HG03442 (cell line): ENCODE measurements around the gene THBS1.

Experiments used
- ATAC-seq: cut with Tn5 transposase; IDR thresholded peaks from one replicate; pipeline ENCODE4 v1.9.1; 2021; ENCODE audit warnings: mild to moderate bottlenecking, moderate library complexity; ENCODE audit not compliant: unreplicated experiment

Gene THBS1

DNA sequence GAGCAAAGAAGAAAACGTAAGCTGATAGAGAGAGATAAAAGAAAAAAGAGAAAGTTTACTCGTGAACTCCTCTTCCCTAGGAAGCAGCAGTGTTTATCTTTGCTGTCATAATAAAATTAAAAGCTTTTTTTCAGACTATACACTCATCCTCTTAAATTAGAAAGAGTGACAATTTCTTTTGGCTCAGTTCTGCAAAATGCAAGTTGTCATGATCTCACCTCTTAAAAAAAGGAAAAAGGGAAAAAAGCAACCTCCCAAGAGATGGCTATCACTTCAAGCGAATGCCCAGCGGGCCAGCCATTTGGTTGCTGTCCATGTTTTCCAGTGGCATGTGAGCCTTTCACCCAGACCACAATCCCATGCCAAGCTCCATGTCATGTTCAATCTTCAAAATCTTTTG, 7.0 kb upstream of the THBS1 start:
- no peak for ATAC-seq

DNA sequence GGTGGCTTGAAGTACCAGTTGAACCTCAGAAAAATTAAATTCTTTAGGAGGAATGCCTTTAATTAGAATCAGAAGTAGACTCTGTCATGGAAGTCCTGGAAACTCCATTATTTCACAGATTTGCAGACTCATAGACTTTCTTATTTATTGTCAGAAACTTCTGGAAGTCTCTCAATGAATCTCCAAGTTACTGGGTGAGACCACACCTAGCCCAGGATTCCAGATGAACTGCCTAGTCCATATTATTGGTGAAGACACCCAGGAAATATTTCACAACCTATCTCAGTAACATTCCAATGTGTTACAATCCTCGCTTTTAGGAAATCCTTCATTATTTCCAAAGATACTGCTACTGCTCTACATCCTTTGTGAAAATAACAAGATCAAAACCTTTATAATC, 6.5 kb upstream of the THBS1 start:
- no peak for ATAC-seq

DNA sequence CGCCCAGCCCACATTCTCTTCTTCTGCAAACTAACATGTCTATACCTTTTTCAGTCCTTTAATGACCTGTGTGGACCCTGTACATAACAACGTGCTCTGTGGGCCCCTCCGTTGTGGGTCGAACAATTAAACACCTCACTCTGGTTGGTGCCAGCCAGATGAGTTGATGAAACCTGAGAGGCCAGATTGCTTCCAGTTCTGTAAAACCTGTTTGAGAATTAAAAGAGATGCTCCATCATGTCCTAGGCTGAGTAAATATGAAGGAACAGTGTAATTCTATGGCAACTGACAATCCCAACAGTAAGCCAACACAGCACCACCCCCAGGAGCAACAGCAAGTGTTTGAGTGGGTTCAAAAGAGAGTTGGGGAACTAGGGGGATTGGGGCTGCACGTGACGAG, 5.7 kb upstream of the THBS1 start:
- ATAC-seq = no peak

DNA sequence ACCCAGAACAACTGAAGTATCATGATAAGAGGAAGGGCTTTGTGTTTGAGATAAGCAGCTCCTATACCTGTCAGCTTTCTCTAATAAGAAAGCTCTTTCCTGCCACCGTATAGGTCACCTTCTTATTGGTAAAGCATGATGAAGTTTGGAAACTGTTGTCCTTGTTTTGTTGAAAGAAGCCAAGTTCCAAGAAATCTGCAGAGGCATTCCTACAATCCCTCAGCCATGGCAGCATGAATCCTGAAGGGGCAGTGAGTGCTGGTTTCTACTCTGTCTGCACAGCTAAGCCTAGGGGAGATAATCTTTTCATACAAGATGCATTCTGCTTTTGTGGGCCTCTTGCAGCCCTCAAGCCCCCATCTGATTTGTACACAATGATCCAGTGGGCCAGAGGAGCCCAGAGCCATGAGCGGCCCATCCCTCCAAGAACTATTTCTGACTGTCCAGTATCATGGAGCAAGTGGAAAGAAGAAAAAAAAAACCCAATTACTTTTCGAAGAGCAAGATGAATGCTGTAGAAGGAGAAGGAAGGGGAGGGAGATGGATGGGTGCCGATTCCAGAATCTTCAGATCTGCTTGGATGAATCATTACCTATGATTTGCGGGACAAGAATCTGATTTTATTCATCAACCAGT, 1.9 kb upstream of the THBS1 start:
- no peak for ATAC-seq

DNA sequence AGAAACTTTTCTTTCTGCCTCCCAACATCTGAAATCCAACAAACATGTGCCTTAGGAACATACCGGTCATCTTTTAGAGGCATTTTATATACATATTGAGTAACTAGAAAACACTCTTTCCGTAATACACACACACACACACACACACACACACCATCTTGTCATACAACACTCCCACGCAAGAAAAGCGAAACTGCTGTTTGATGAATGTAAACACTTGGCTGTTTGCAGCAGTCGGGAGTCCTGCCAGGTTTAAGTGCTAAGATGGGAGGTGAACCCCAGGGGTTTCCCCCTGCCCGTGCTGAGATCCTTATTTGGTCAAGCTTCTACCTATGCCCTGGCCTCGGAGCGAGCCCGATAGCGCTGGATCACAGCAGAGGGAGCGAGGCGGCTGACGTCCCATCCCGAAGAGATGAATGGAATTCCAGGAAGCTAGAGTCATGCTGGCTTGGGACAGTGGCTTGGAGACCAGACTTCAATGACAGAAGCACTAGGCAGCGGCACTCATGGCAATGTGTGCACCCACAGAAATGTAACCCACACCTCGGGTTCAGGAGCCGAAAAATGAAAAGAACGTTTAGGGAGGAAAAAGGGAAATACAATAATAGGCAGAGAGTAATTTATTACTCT, 1.3 kb upstream of the THBS1 start:
- ATAC-seq = no peak

DNA sequence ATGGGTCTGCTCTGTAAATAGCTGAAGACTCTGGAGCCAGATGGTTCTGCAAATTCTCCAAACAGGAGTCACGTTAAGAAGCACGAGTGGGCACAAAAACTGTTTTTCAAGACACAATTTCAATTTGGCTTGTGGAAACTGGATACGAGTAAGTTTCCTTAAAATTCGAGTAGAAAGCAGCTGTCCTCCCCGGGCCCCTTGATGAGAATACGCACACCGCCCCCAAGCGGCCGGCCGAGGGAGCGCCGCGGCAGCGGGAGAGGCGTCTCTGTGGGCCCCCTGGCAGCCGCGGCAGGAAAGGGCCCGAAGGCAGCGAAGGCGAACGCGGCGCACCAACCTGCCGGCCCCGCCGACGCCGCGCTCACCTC, 778 bp upstream of the THBS1 start:
- peak; percentile 69 for ATAC-seq

DNA sequence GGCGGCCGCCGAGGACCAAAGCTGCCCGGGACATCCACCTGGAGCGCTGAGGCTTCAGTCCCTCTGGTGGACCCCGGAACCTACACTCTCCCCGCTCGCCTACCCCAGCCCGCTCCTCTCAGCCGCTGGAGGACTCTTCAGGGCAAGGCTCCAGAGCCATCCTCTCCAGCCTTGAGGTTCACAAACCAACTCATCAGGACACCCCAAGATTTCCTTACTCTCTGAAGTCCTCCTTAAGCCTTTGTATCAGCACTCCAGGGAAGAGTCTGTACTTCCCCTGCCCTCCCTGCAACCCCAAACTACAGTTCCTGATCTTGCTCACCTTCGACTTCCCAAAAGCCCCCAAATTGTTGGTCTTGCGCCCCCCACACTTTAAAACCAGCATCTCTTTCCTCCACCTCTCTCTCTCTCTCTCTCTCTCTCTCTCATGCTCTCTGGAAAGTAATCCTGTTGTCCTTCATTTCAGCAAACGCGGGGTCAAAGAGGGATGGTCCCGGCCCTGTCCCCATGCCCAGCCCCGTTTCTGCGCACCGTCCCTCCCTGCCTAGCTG, 438 bp downstream of the THBS1 start:
- no peak for ATAC-seq

DNA sequence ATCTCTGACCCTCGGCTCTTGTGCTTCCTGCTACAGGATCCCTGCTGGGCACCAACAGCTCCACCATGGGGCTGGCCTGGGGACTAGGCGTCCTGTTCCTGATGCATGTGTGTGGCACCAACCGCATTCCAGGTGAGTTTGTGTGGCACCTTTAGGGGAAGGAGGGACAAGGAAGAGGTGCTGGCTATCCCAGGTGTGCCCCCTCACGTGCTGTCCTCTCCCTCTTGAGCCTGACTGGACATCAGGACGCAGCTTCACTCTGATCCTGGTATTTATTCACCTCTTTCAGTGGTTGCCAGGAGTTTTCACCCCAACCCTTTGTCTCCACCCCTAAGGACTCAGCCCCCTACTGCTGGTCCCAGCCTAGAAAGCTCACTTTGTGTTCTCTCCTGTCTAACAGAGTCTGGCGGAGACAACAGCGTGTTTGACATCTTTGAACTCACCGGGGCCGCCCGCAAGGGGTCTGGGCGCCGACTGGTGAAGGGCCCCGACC, 960 bp downstream of the THBS1 start:
- ATAC-seq = no peak

DNA sequence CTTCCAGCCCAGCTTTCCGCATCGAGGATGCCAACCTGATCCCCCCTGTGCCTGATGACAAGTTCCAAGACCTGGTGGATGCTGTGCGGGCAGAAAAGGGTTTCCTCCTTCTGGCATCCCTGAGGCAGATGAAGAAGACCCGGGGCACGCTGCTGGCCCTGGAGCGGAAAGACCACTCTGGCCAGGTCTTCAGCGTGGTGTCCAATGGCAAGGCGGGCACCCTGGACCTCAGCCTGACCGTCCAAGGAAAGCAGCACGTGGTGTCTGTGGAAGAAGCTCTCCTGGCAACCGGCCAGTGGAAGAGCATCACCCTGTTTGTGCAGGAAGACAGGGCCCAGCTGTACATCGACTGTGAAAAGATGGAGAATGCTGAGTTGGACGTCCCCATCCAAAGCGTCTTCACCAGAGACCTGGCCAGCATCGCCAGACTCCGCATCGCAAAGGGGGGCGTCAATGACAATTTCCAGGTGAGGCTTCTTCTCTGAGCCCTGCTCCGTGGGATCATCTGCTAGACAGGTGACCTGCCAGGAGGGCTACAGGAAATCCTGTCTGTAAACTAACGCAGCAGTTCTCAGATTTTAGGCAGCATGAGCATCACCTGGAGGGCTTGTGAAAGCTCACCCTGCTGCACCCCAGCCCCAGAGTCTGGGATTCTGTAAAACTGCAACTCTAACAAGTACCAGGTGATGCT, 1.6 kb downstream of the THBS1 start:
- ATAC-seq = no peak

DNA sequence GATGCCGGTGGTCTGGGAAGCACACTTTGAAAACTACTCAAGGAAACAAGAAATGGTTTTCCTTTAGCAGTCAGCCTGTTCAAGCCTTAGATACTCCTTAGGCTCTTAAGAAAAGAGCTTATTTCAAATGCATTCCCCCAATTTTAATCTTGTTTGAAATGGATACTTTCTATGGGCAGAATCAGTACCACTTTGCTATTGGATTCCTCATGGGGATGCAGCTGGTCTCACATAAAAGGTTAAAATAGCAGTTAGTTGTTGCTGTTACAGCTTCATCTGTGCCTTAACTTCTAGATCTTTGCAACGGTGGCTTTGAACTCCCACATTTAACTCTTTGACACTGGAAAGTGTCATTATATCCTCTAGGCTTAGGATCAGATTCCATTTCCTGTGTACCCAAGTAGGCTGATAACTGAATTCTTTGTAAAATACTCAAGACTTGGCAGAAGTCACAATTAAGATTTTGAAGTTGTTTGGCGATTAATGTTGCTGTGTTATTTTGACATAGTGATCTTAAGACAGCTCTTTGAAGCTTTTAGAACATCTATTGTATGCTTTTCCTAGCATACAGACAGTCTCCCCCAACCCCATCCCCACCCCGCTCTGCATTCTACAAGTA, 2.2 kb downstream of the THBS1 start:
- no peak for ATAC-seq

DNA sequence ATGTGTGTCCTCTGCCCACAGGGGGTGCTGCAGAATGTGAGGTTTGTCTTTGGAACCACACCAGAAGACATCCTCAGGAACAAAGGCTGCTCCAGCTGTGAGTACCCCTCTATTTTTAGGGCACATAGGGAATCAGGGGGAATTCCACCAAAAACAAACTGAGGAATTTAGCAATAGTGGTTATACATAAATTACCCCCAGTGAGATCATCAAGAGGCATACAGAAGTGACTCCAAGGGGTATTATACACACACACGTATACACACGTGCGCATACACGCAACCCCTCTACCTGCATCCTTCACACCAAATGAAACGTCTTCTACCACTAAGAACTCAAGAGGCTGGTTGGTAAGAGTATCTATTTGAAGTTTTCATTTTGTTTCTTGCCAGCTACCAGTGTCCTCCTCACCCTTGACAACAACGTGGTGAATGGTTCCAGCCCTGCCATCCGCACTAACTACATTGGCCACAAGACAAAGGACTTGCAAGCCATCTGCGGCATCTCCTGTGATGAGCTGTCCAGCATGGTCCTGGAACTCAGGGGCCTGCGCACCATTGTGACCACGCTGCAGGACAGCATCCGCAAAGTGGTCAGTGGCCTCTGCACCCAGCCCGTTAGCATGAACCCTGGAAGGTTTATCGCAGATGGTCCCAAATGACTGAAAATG, 2.9 kb downstream of the THBS1 start:
- no peak for ATAC-seq

DNA sequence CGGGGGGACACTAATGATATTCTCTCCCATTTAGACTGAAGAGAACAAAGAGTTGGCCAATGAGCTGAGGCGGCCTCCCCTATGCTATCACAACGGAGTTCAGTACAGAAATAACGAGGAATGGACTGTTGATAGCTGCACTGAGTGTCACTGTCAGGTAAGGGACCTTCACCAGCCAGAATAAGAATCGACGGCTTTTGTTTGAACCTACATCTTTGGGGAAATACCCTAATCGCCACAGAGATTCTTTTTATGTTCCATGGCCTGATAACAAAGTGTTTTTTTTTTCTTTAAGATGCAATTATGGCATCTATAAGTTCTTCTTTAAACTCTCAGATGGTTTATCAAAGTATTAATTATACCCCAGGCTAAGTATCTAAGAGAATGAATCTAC, 3.4 kb downstream of the THBS1 start:
- no peak for ATAC-seq

DNA sequence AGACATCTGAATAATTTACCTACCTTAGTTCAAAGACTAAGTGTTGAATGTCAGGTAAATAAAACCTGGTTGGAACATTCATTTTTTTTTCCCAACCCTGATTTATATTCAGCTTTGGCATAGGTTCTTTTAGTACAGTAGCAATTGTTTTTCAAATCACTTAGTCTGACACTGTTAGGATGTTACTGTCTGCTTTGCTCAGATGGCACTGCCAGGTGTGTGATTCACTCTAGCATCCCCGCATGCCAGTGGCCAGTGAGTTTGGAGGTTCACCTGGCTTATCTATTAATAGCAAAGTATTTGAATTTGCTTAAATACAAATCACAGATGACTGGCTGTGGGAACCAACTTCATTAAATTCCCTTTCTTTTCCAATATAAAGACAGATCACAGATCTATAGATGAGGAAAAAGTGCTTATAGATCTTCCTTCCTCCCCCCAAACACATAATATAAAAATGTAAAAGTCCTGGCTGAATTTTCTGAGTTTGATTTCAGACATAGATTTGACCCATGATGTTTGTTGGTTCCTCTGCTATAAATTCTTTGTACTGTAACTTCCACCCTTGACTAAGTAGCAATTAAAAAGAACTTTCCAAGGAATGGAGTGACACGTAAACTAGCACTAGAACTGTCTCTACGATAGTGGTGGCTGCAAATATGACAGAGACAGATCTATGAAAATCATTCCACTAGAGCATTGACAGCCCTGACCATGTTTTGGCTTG, 3.9 kb downstream of the THBS1 start:
- no peak for ATAC-seq

DNA sequence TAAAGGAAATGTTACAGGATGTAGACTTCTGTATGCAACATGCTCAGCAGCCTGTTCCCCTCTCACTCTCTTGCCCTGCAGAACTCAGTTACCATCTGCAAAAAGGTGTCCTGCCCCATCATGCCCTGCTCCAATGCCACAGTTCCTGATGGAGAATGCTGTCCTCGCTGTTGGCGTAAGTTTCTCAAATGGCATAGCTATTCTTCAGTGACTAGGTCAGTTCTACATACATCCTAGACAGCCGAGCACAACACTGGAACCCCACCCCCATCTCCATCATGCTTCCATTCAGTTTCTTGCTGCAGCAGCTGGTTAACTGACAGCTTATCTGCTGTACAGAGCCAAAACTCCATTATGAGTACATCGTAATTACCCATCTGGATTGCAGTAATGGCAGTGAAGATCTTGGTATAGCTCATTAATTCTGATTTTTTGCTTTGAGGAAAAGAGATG, 4.5 kb downstream of the THBS1 start:
- no peak for ATAC-seq

DNA sequence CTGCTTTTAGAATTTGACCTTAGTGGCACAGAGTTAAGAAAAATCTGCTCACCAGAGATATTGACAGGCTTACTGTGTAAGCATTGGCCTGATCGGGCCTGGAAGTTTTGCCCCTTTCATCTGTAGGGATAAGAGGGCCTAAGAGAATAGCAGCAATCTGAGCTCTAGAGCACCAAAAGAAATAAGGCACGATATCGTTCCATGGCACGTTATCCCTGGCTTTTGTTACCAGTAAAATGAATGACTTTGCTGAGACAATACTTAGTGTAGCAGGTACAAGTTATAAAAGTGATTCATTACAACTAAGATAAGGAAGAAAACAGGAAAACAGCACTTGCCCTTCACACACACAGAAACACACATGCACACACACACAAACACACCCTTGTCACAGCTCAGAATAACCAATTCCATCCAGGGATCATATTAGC, 5.0 kb downstream of the THBS1 start:
- no peak for ATAC-seq

DNA sequence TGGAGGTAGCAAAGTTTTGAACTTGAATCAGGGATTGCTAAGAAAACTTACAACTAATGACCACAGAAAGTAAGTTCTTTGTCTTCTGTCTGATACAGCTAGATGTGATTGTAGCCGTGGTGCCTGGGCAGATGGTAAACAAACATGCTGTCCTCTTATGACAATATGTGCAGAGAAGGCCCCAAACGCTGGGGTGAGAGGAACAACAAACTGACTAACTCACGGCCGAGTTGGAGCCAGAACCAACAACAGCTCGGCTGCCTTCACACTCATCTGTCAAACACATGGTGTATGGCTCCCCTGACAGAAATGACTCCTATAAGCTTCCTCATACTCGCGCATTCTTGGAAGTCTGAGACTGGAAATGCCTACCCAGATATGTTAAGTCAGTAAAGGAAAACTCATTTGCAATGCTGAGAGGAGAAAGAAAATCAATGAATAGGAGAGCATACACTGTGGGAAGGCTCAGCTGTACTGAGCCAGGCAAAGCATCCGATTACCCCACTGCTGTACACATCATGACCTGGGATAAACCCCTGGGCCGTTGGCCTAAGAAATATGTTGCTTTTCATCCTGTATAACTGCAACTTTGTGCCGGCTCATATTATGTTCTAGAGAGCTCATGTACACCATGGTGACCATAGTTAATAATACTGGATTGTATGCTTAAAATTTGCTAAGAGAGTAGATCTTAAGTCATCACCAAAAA, 5.7 kb downstream of the THBS1 start:
- no peak for ATAC-seq

DNA sequence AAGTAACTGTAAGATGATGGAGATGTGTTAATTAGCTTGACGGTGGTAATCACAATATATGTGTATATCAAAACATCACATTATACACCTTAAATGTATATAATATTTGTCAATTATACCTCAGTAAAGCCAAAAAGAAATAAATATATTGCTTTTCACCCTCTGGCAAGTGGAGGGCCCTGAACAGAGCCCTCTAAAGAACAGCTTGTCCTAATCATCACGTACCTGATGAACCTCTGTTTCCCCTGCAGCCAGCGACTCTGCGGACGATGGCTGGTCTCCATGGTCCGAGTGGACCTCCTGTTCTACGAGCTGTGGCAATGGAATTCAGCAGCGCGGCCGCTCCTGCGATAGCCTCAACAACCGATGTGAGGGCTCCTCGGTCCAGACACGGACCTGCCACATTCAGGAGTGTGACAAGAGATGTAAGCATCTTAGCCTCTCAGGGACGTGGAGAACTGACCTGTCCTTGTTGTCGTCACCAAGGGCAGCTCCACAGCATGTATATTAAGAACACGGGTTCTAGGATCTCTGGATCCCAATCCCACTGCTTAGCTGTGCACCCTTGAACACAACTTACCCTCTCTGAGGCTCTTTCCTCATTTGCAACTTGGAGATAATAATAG, 6.3 kb downstream of the THBS1 start:
- no peak for ATAC-seq

DNA sequence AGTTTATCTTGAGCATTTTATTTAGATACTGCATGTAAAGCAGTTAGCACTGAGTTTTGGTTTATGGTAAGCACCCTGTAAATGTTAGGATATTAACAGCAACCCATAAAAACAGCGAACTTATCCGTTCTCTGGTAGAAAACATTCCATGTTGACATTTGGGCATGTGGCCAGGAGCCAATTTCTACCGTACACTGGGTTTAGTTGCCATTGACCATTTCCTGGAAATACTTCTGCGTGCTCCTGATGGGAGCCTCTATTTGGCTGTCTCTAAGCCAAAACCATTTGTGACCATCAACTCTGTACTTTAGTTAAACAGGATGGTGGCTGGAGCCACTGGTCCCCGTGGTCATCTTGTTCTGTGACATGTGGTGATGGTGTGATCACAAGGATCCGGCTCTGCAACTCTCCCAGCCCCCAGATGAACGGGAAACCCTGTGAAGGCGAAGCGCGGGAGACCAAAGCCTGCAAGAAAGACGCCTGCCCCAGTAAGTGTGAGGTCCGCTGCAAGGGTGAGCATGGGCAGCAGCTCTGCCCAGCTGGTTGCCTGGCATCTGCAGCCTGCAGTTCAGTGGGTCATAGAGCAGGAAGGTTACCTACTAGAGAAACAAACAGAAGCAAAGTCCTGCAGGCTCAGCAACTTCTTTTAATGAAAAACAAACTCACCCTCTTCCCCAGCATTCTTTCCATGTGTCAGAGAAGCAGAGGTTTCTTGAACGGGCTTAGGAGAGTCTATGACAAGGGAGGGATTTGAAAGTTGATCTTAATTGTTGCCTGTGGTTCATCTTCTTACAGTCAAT, 7.1 kb downstream of the THBS1 start:
- ATAC-seq = no peak
